HCT116 (cell line): ENCODE results near the gene TXNL4B. TPM values are rescaled to one million over a fixed set of nuclear protein-coding genes. Genes with fewer than 3 reads are reported as not detected.

Experiments
- ATAC-seq: fragments of 200-7000 bp; cut with Tn5 transposase; 2 replicates; pipeline ENCODE4 v1.9.1; 2020; ENCODE audit warnings: mild to moderate bottlenecking, moderate library complexity
- BruUV-seq: library from RNA; stranded (reverse); fragments of 400-500 nt; replicated peaks from 2 replicates; lab custom pipeline; 2021; lab: Mats Ljungman, UMichigan
- CTCF ChIA-PET: fragments of 300-600 bp; sonication (Branson Sonifier 250); formaldehyde crosslinking; loops from one replicate; lab custom pipeline; 2021; ENCODE audit warnings: antibody characterized with exemption; lab: Charles Lee
- POLR2A ChIA-PET: fragments of 300-600, 350-600 bp; sonication (Branson Sonifier 250); formaldehyde crosslinking; loops from one replicate; lab custom pipeline; 2021; ENCODE audit warnings: antibody characterized with exemption; lab: Charles Lee
- RAD21 ChIA-PET, 2 experiments: fragments of 300-600 bp; sonication (Branson Sonifier 250); formaldehyde crosslinking; loops; one replicate each; lab custom pipeline; 2023; ENCODE audit warnings: low total read pairs in 2 of 2; ENCODE audit not compliant: uncharacterized antibody in 2 of 2, unreplicated experiment in 2 of 2, low non-redundant PET in 1 of 2; lab: Charles Lee
- DNase-seq: peaks from one replicate; pipeline ENCODE4 v3.0.0-alpha.2; 2010; ENCODE audit warnings: low read depth, low spot score
- H2AFZ ChIP-seq: fragments of 200-600 bp; shearing (Covaris generic), sonication (generic); 2 replicates; pipeline ENCODE4 v1.6.1; 2017; ENCODE audit warnings: low read depth, mixed run types, mixed read lengths, antibody characterized with exemption, low read length; ENCODE audit not compliant: poor library complexity, severe bottlenecking
- H3K27ac ChIP-seq: 2 replicates; pipeline ENCODE4 v1.5.1; 2012; ENCODE audit warnings: low read depth, low read length
- H3K27me3 ChIP-seq: fragments of 200-600 bp; sonication (generic); 2 replicates; pipeline ENCODE4 v1.6.1; 2016; ENCODE audit warnings: mixed run types, low read length, mixed read lengths; ENCODE audit not compliant: insufficient read depth
- H3K36me3 ChIP-seq, 2 experiments: fragments of 200-500 bp in 1 of 2; fragments of 200-600 bp in 1 of 2; sonication (Bioruptor generic) in 1 of 2; sonication (generic) in 1 of 2; 2 replicates each; pipeline versions ENCODE4 v1.5.1 to v1.6.1; 2014 to 2016; ENCODE audit warnings: low read length in 2 of 2, inconsistent platforms in 1 of 2, mixed read lengths in 1 of 2, mixed run types in 1 of 2; ENCODE audit not compliant: insufficient read depth in 2 of 2, control insufficient read depth in 1 of 2
- H3K4me1 ChIP-seq, 2 experiments: fragments of 200-600 bp in 1 of 2; sonication (generic) in 1 of 2; 2 replicates each; pipeline versions ENCODE4 v1.5.1 to v1.6.1; 2012 to 2017; ENCODE audit warnings: low read length in 2 of 2, inconsistent platforms in 1 of 2, mild to moderate bottlenecking in 1 of 2, mixed read lengths in 1 of 2, mixed run types in 1 of 2, moderate library complexity in 1 of 2; ENCODE audit not compliant: insufficient read depth in 2 of 2, control insufficient read depth in 1 of 2
- H3K4me2 ChIP-seq: fragments of 200-600 bp; sonication (generic); 2 replicates; pipeline ENCODE4 v1.6.1; 2017; ENCODE audit warnings: mixed run types, low read length, mixed read lengths
- H3K4me3 ChIP-seq, 2 experiments: fragments of 200-600 bp in 1 of 2; sonication (generic) in 1 of 2; replicated peaks in 1 of 2; 2 replicates each; pipeline ENCODE4 v1.5.1; 2011 to 2016; ENCODE audit warnings: low read length in 2 of 2, control low read depth in 1 of 2, low read depth in 1 of 2, mild to moderate bottlenecking in 1 of 2, mixed read lengths in 1 of 2, mixed run types in 1 of 2
- H3K79me2 ChIP-seq: fragments of 200-600 bp; sonication (generic); 2 replicates; pipeline ENCODE4 v1.6.1; 2017; ENCODE audit warnings: mild to moderate bottlenecking, mixed run types, low read length, moderate library complexity, mixed read lengths; ENCODE audit not compliant: insufficient read depth
- H3K9ac ChIP-seq: fragments of 200-600 bp; sonication (generic); 2 replicates; pipeline ENCODE4 v1.6.1; 2016; ENCODE audit warnings: low read length, mixed read lengths
- H3K9me2 ChIP-seq: fragments of 200-600 bp; sonication (generic), shearing (Covaris generic); 2 replicates; pipeline ENCODE4 v1.6.1; 2017; ENCODE audit warnings: mixed run types, mild to moderate bottlenecking, moderate library complexity; ENCODE audit not compliant: insufficient read depth
- H3K9me3 ChIP-seq, 2 experiments: fragments of 200-500 bp in 1 of 2; fragments of 200-600 bp in 1 of 2; sonication (Bioruptor generic) in 1 of 2; sonication (generic) in 1 of 2; 2 replicates each; pipeline ENCODE4 v1.6.1; 2014 to 2017; ENCODE audit warnings: low read length in 2 of 2, mixed read lengths in 2 of 2, inconsistent platforms in 1 of 2, low read depth in 1 of 2, mild to moderate bottlenecking in 1 of 2, mixed run types in 1 of 2, moderate library complexity in 1 of 2; ENCODE audit not compliant: control insufficient read depth in 1 of 2, insufficient read depth in 1 of 2
- H4K20me1 ChIP-seq: fragments of 200-600 bp; sonication (generic), shearing (Covaris generic); 2 replicates; pipeline ENCODE4 v1.6.1; 2017; ENCODE audit warnings: mixed run types, mild to moderate bottlenecking, moderate library complexity; ENCODE audit not compliant: insufficient read depth
- ATF3 ChIP-seq: IDR thresholded peaks from 2 replicates; pipeline ENCODE4 v1.6.1; 2012
- CBX3 ChIP-seq: IDR thresholded peaks from 2 replicates; pipeline ENCODE4 v1.6.1; 2012; ENCODE audit warnings: low read depth
- CEBPB ChIP-seq: IDR thresholded peaks from 2 replicates; pipeline ENCODE4 v1.6.1; 2012; ENCODE audit warnings: low read depth
- ELF1 ChIP-seq: IDR thresholded peaks from 2 replicates; pipeline ENCODE4 v1.6.1; 2012; ENCODE audit warnings: low read depth, borderline replicate concordance
- EZH2 ChIP-seq: fragments of 200-600 bp; sonication (generic); IDR thresholded peaks from 2 replicates; pipeline ENCODE4 v1.6.1; 2017; ENCODE audit warnings: antibody characterized with exemption, mixed run types
- EZH2phosphoT487 ChIP-seq: fragments of 200-600 bp; IDR thresholded peaks from 2 replicates; pipeline ENCODE4 v1.6.1; 2018; ENCODE audit warnings: antibody characterized with exemption, borderline replicate concordance
- JUND ChIP-seq: IDR thresholded peaks from 2 replicates; pipeline ENCODE4 v1.6.1; 2012
- MAX ChIP-seq: IDR thresholded peaks from 2 replicates; pipeline ENCODE4 v1.6.1; 2012
- POLR2A ChIP-seq: IDR thresholded peaks from 2 replicates; pipeline ENCODE4 v1.7.0; 2011; ENCODE audit warnings: borderline replicate concordance; ENCODE audit not compliant: insufficient read depth, insufficient read length; ENCODE audit errors: extremely low read depth
- POLR2AphosphoS5 ChIP-seq: IDR thresholded peaks from 2 replicates; pipeline ENCODE4 v1.6.1; 2011; ENCODE audit warnings: mild to moderate bottlenecking, low read depth, low read length, moderate library complexity
- RAD21 ChIP-seq: IDR thresholded peaks from 2 replicates; pipeline ENCODE4 v1.6.1; 2012; ENCODE audit warnings: low read depth, mild to moderate bottlenecking
- REST ChIP-seq: IDR thresholded peaks from 2 replicates; pipeline ENCODE4 v1.6.1; 2012; ENCODE audit warnings: low read depth
- SIN3A ChIP-seq: IDR thresholded peaks from 2 replicates; pipeline ENCODE4 v1.6.1; 2012; ENCODE audit warnings: low read depth
- SP1 ChIP-seq: IDR thresholded peaks from 2 replicates; pipeline ENCODE4 v1.6.1; 2012; ENCODE audit warnings: low read depth
- TCF7L2 ChIP-seq: IDR thresholded peaks from 2 replicates; pipeline ENCODE4 v1.7.0; 2011; ENCODE audit warnings: borderline replicate concordance, inconsistent platforms; ENCODE audit not compliant: insufficient read depth, insufficient read length; ENCODE audit errors: extremely low read depth
- YY1 ChIP-seq: IDR thresholded peaks from 2 replicates; pipeline ENCODE4 v1.6.1; 2011; ENCODE audit warnings: low read length, low read depth, moderate library complexity, mild to moderate bottlenecking; ENCODE audit not compliant: insufficient replicate concordance; ENCODE audit errors: extremely low read depth
- ZBTB33 ChIP-seq: IDR thresholded peaks from 2 replicates; pipeline ENCODE4 v1.6.1; 2011; ENCODE audit warnings: mild to moderate bottlenecking, low read length, moderate library complexity; ENCODE audit not compliant: insufficient replicate concordance; ENCODE audit errors: extremely low read depth
- ZNF274 ChIP-seq: fragments of 200-500 bp; sonication (Bioruptor generic); IDR thresholded peaks from 2 replicates; pipeline ENCODE4 v1.6.1; 2014; ENCODE audit warnings: mild to moderate bottlenecking, low read depth, low read length, inconsistent platforms
- intact Hi-C: fragments of 100-400 bp; cut with micrococcal nuclease; formaldehyde crosslinking; loops from 2 replicates; pipeline ENCODE4 v1.10.0; 2022
- total RNA-seq: library from RNA; stranded (reverse); gene quantifications from one replicate; pipeline ENCODE4 v1.2.1, GENCODE V29; 2021; ENCODE audit not compliant: unreplicated experiment

The TXNL4B gene
- total RNA-seq, 1 experiment from 2014 or later: 15.5 TPM

GRCh38 chr16:72126429-72126765, 33.0 kb upstream of the TXNL4B start (continued):
- TF ChIP-seq EZH2phosphoT487 (no peak), YY1 (no peak), ATF3 (no peak), REST (no peak)

- CTCF ChIA-PET: interaction anchor here (0.7 to 2.2 kb wide), 6 partner anchors 9 to 1753 kb away, joined by 3 to 15 read pairs (median 3); no protein-coding TSS in a partner anchor
- DNase-seq (no peak), ATAC-seq (no peak)
- H2AFZ ChIP-seq: no peak overlapping the region
- H3K4me2 ChIP-seq: no peak overlapping the region
- H3K9ac ChIP-seq: no peak overlapping the region
- H3K9me3 ChIP-seq: no peaks in the 10 kb centered on the region
- intact Hi-C loops: loop anchor here (5.0 kb wide), 1 partner anchor 1751 kb away; no protein-coding TSS in a partner anchor
- POLR2A ChIA-PET: no interaction called here
- RAD21 ChIA-PET: no interaction called here
- peaks cover 0 to under 1% of the 10 kb centered on the region in 2 experiments; a peak in 1 of 4 replicates for H3K4me1 ChIP-seq
- no peaks in the 10 kb centered on the region for H3K9me2 ChIP-seq
- H3K27me3 ChIP-seq: no peaks in the 10 kb centered on the region
- H4K20me1 ChIP-seq: no peaks in the 10 kb centered on the region
- no peaks in the 10 kb centered on the region for H3K79me2 ChIP-seq
- no peak overlapping the region for H3K27ac ChIP-seq
- no peak for TF ChIP-seq CEBPB
- TF ChIP-seq EZH2: no peak
- no peak for TF ChIP-seq MAX
- TF ChIP-seq RAD21: no peak
- no peak for TF ChIP-seq ELF1
- TF ChIP-seq ATF3: no peak
- no peak for TF ChIP-seq JUND
- no peak for TF ChIP-seq ZNF274
- TF ChIP-seq EZH2phosphoT487: no peak
- TF ChIP-seq SP1: no peak
- no peak for TF ChIP-seq TCF7L2
- TF ChIP-seq ZBTB33: no peak
- TF ChIP-seq SIN3A: no peak
- no peak for TF ChIP-seq POLR2A
- TF ChIP-seq YY1: no peak
- TF ChIP-seq CBX3: no peak
- TF ChIP-seq POLR2AphosphoS5: no peak
- no peaks in the 10 kb centered on the region for H3K36me3 ChIP-seq
- H3K4me3 ChIP-seq: no peak overlapping the region
- no TSS peak for BruUV-seq
These were observed 32.4 kb upstream of the TXNL4B start for GRCh38 chr16:72125635-72126428.
